ENCODE results near the gene ZNF385B.

The ZNF385B gene

DNA sequence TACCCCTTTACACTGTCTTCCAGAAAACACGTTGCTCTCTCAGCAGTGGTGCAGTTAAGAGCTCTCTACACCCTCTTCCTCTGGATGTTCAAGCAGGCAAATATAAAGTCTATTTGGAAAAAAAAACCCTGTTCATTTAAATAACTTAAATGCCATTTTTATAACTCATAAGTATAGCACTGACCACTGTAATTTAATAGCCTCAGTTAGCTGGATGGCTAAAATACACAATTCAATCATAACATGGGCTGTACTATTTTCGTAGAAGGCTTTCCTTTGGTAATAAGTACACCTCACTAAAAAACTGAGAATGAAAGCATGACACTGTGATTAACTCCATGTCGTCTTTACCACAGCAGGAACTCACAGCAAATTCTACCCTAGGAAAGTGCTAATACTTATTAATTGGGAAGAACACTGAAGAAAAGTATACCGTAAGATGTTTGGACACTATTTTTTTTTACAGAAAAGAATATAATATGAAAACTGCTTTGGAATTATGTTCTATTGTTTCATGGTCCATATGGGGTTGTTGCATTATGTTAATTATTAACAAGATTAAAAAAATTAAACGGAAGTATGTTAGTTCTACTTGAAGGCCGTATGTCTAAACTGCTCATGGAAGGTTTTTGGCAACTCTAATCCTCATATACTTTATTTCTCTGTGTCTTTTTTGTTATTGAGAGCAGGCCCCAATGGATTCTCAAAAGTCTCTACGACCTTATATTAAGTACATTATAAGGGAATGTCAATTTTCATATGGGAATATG, 269.1 kb downstream of the ZNF385B start:
- DNase-seq (ENCODE audit: low read depth in 2 of 2): no peak

GRCh38 chr2:179591690-179592089, 269.7 kb downstream of the ZNF385B start:
- DNase-seq (ENCODE audit: low read depth in 2 of 2): no peak

- DNase-seq (ENCODE audit: low read depth in 2 of 2): no peak
Measured at GRCh38 chr2:179588486-179589145, 272.8 kb downstream of the ZNF385B start.

DNA sequence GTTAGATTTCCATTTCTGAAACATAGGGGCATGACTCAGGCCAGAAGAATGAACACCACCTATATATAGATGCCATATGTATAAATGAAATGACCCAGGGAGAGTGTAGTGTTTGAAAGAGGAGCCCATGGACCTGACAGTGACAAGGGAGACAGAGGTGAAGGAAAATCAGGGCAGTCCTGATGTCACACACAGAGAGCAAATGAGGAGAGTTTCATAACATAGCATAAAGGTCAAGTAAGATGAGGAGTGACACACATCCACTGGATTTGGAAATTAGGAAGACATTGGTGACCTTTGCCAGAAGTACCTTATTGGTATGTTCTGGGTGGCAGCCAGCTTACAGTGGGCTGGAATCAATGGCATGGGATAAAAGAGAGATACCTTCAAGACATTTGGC, 276.7 kb downstream of the ZNF385B start:
- DNase-seq (ENCODE audit: low read depth in 2 of 2): no peak

DNA sequence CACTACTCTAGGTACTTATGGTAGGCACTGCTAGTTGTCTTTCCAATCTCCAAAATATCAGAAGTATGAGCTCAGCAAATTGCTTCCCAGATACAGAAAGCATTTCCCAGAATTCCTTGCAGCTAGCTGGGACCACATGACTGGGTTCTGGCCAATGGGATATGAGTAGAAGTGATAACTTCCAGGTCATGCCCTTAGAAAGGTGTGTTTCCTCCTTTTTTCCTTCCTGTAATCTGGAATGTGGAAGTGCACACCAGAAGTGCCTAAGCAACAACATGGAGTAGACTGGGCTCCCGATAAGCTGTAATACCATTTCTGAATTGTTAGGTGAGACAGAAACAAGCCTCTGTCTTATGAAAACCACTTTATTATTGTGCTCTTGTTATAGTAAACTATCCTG, 279.8 kb downstream of the ZNF385B start:
- DNase-seq (ENCODE audit: low read depth in 2 of 2): no peak

GRCh38 chr2:179580378-179581146, 280.9 kb downstream of the ZNF385B start:
- no peak for DNase-seq (ENCODE audit: low read depth in 2 of 2)

GRCh38 chr2:179579800-179580199, 281.6 kb downstream of the ZNF385B start:
- DNase-seq (ENCODE audit: low read depth in 2 of 2): no peak

DNA sequence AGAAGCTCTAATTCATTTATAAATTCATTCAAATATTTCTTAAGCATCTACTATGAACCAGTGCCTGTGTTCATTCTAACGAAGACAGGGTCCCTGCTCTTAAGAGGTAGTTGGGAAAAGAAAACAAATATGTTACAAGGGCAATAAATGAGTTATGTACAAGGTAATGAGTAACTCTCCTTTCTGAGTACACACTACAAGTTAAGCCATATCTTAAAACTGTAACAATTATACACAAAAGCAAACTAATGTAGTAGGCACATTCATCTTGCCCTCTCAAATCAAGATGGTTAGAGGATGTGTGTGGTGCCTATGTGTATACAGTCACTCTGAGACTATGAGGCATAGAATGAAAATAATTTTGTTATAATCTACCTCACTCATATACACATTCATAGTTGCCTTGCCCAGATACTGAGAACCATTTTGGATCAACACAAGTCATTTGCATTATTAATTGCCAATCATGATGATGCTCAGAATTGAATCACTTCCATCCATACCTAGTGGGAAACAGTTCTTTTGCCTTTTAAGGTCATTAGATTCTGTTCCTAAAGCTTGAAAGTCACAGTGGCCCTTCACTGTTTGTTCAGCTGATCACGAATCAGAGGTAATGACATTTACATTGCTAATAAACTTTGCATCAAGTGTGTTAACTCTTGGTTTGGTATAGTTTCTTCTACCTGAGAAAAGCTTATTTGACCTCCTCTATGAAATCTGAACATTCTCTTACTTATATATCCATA, 283.1 kb downstream of the ZNF385B start:
- DNase-seq (ENCODE audit: low read depth in 2 of 2): no peak

DNA sequence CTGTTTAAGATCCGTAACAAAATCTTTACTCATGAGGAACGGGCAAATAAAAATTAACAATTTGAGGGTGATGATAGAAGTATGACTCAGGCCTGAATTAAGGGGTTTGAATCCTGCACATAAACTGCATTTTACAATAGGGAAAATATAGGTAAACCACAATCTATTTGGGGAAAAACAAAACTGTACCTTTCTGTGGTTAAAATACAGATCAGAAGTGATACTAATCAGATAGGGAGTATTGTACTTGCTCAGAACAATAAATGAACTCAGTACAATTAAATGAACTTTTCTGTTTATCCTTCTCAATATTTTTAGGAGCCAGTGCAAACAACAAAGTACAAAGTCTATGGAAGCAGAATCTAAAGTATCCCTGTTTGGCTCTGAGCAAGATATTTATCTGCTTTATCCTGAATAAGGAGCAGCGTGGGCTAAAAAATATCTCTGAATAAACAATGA, 287.3 kb downstream of the ZNF385B start:
- no peak for DNase-seq (ENCODE audit: low read depth in 2 of 2)

DNA sequence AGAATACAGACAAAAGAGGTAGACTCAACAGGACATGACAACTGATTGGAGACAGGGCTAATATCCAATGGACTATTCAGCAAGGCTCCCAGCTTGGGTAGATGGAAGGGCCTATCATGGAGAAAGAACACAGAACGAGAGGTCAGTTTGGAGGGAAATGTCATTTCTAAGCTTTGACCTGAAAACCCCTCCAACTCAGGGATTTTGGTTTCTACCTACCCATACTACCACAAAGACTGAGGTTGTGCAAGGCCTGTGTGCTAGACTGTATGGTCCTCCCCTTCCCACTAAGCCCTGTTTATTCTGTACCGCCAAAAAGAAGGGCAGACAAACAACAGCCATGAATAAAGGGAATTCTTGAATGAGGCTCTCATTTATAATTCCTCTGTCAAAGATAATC, 288.9 kb downstream of the ZNF385B start:
- DNase-seq (ENCODE audit: low read depth in 2 of 2): no peak

DNA sequence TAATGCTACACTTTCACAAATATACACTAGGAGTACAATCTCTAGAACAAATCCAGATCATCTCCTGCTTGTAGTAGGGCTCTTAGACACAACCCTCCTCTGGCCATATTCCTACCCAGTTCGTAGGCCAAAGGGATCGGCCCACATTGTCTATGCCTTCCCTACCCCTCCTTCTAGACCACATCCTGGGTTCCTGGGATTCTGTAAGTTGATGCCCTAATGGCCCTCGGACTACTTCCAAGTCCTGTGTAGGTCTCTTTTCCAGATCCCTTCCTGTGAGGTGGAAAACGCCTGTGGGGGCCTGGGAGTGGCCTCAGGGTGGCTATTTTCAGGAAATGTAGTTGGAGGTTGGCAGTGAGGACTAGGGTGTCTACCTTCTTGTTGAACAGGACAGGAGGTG, 289.7 kb downstream of the ZNF385B start:
- DNase-seq (ENCODE audit: low read depth in 2 of 2): no peak

DNA sequence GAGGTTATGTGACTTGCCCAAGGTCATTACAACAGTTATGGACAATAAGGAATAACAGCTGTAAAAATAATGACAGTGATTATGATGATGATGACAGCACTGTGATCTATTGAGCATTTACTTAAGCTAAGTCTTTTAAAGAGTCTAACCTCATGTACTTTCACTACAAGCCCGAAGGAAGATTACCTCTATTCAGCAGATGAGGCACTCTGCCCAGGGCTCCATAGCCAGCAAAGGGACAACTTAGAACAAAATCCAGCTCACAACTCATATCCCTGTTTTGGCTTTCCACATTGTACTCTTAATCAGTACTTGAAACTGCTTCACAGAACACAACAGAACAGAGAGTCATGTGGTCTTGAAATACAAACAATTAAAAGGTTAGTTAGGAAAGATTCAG, 290.2 kb downstream of the ZNF385B start:
- DNase-seq (ENCODE audit: low read depth in 2 of 2): no peak

DNA sequence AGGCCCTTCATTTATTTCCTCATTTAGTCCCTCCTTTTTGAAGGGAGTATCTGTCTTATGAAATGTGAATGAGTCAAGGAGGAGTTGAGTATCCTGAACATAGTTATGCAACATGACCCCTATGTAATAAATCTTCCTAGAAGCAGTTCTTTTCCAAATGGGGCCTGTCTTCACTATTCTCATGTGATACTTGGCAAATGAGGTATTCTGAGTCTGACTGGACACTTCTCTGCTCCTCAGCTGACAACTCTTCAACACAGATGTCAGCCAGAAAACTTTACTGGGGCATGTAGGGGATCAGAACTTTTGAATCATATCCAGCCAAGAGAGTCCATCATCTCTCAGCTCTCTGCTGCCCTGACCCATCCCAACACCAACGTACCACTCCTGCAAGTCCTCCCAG, 291.6 kb downstream of the ZNF385B start:
- no peak for DNase-seq (ENCODE audit: low read depth in 2 of 2)

DNA sequence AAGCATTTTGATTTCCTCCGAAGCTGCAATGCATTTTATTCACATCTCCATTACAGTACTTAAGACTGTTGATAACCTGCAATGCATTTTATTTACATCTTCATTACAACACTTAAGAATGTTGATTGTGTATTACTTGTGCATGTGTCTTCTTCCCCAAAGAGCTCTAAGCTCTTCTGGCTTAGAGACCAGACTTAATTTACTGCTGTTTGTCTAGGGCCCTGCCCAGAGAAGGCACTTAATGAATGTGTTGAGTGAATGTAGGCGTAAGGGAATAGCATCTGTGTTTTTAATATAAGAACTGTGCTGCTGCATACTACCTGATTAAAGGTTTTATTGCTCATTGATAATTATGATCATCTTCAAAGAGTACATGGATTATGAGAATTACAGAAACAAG, 295.6 kb downstream of the ZNF385B start:
- no peak for DNase-seq (ENCODE audit: low read depth in 2 of 2)

DNA sequence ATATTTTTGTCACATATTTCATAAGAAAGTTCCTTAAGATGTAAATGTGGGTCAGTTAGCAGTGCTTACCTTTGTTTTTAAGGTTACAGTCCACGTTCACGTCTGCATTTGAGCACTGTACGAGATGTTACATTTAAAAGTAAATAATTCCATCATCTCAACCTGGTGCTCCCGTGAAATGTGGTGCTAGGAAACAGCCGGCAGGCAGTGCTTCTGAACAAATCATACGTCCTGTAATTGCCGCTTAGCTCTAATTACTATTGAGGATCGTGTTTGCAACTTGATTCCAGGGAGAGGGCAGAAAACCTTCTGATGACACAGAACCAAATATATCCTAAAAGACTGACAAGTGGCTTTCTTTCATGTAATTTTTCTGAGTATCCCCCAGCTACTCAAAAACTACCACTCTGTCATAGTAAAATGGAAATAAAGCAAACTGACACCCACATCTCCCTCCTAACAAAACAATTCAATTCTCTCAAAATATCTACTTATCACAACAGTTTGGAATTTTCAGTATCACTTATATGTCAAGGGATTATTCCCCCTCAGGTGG, 299.0 kb downstream of the ZNF385B start:
- DNase-seq (ENCODE audit: low read depth in 2 of 2): no peak

DNA sequence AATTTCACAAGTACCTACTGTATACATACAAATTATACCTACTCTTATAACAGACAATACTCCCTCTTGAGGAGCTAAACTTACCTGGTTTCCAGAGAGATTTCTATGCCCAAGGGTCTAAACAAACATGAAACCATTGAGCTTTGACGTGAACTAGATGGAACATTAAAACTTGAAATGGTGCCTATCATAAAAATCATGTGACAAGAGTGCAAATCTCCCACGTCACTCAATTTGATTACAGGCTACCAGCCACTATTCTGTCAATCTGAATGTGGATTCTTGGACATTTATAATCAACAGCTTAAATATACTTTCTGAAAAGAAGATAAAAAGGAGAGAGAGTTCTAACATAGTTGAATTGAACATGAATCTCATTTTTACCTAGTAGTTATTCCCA, 299.7 kb downstream of the ZNF385B start:
- DNase-seq (ENCODE audit: low read depth in 2 of 2): no peak

GRCh38 chr2:179560257-179560735, 301.1 kb downstream of the ZNF385B start:
- DNase-seq (ENCODE audit: low read depth in 2 of 2): no peak

DNA sequence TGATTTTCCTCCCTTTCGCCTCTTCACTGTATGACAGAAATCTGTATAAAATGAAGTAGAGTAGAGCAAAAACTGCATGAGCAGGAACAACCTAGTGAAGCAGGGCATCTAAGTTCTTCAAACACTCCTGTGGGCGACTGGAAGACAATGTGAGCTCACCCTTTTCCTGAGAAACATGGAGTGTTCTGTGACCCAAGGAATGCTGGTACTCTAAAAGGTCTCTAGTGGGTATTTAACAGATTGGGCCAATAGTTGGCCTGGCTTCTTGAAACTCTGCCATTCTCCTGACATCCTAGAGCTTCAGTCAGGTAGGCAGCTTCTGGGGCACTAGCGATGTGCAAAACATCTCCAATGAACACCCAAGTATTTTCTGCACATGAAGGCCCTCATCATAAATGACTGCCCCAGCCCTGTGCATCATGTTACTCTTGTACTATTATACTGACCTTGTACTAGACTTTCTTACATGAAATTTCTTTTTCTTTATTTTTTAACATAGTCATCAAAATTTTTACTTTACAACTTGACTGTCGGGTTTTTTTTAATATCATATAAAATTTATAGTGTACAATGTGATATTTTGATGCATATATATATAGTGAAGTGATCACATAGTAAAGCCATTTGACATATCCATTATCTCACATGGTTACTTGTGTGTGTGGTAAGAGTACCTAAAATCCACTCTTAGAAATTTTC, 302.2 kb downstream of the ZNF385B start:
- no peak for DNase-seq (ENCODE audit: low read depth in 2 of 2)

DNA sequence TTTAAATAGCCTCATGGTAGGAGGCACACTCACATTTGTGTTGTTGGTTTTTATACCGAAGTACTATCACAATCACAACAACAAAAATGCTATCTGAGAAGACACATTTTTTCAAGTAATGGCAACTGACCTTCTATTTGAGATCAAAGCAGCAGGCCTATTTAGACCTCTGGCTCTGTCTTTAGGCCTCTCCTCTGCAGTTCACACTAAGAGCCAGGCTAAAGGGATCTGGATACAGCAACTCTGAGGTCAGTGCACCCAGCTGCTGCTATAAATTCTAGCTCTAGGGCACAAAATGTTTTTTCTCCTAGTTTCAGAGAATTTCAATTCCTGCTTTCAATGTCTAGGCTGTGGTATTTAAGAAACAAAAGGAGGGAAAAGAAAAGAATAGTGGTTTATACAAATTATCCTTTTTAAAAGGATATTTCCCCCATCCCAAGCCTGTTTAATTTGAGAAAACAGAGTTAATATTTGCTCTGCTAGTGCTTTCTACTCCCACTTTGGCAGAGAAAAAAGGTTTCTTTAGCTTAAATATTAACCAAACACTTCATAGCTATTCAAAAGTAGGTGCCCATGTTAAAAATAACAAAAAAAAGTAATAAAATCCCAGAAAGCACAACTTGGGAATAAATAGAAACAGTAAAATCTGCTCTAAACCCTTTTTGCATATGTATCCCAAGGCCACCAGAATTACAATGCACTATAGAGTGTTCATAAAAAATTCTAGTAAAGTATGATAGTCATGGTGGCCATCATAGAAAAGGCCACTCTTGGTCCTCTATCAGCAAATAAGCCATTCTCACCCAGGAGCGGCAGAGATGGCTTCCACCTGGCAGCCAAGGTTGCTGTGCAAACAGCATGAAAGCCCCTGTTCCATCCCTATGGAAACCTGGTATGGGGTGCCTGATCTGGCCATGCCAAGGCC, 303.1 kb downstream of the ZNF385B start:
- DNase-seq (ENCODE audit: low read depth in 2 of 2): no peak

DNA sequence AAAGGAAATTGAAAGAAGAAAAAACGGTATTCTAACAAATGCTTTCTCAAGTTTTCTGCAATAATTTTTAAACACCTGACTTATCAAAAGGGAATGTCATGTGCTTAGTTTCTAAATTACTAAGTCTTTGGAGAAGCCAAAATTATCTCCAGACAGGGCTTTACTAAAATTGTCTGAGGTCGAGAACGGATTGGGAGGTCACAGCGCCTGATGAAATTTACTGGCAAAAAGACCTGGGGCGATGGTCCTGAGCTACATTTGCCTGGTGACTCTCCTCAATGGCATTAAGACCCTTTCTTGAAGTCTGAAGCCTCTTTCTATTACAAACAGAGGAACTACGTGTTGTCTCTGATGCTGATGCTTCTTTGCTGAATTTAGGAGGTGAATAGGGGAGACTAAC, 305.0 kb downstream of the ZNF385B start:
- DNase-seq (ENCODE audit: low read depth in 2 of 2): no peak

Measured in stimulated activated CD8-positive, alpha-beta memory T cell treated with anti-CD3 and anti-CD28 coated beads, Interleukin-15, amount 100 ng/mL, for 4 hours (primary cell).